Suprapubic skin (tissue), 4 donors: ENCODE results near the gene KRT6B.
"Not testable (repeated sequence)": the region's sequence is repeated elsewhere in the genome, so short reads cannot be mapped to it uniquely, and the experiment has no call there.

Experiments
- POLR2A ChIP-seq, 2 donors: fragments of 450-650 bp; IDR thresholded peaks; one replicate each; pipeline ENCODE4 v1.6.1; 2017; ENCODE audit warnings: antibody characterized with exemption in 2 of 2, mild to moderate bottlenecking in 2 of 2, moderate library complexity in 2 of 2
- POLR2AphosphoS5 ChIP-seq, 3 donors: sonication (generic); formaldehyde crosslinking; IDR thresholded peaks; one replicate each; pipeline ENCODE4 v1.6.1; 2017; ENCODE audit warnings: antibody characterized with exemption in 3 of 3
- TF ChIP-seq, protein P1 (sequence below), 2 donors: fragments of 200-600 bp in 1 of 2; fragments of 450-650 bp in 1 of 2; sonication (generic) in 1 of 2; IDR thresholded peaks; one replicate each; pipeline ENCODE4 v1.5.1; 2016 to 2019; ENCODE audit warnings: antibody characterized with exemption in 2 of 2, mild to moderate bottlenecking in 1 of 2, moderate library complexity in 1 of 2

DNA sequence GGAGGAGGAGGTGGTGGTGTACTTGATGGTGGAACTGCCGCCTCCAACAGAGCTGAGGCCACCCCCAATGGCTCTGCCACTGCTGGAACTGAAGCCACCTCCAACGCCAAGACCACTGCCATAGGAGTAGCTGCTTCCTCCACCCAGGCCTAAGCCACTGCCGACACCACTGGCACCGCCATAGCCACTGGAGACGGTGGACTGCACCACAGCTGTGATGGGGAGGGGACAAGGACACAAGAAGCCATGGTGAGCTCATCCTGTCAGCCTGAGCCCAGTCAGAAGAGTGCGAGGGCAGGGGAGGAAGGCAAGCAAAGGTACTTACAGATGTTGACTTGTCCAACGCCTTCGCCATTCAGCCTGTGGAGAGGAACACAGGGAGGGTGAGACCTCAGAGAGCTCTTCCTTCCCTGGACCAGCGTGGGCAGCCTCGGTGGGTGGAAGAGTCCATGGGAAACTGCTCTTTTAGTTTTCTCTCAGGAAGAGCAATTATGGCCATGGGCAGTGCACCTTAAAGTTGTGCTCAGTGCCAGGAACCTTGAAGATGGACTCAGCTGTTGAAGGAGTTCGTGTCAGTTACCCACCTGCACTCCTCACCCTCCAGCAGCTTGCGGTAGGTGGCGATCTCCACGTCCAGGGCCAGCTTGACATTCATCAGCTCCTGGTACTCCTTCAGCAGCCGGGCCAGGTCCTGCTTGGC lies 35.9 kb upstream of the KRT6B start:
- not testable (repeated sequence) for TF ChIP-seq POLR2A, POLR2AphosphoS5 (IDR thresholded peaks at IDR 0.05)
- TF ChIP-seq, protein P1, sequence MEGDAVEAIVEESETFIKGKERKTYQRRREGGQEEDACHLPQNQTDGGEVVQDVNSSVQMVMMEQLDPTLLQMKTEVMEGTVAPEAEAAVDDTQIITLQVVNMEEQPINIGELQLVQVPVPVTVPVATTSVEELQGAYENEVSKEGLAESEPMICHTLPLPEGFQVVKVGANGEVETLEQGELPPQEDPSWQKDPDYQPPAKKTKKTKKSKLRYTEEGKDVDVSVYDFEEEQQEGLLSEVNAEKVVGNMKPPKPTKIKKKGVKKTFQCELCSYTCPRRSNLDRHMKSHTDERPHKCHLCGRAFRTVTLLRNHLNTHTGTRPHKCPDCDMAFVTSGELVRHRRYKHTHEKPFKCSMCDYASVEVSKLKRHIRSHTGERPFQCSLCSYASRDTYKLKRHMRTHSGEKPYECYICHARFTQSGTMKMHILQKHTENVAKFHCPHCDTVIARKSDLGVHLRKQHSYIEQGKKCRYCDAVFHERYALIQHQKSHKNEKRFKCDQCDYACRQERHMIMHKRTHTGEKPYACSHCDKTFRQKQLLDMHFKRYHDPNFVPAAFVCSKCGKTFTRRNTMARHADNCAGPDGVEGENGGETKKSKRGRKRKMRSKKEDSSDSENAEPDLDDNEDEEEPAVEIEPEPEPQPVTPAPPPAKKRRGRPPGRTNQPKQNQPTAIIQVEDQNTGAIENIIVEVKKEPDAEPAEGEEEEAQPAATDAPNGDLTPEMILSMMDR (IDR thresholded peaks at IDR 0.05) = not testable (repeated sequence)
